Stimulated activated naive CD4-positive, alpha-beta T cell treated with Interleukin-2 at 50 U/mL for 16 hours (primary cell): ENCODE data around the gene PRRT1.
"Not testable (repeated sequence)": the region's sequence is repeated elsewhere in the genome, so short reads cannot be mapped to it uniquely, and the experiment has no call there.

Experiments used
- DNase-seq: peaks from one replicate; lab custom pipeline; 2025; lab: John Stamatoyannopoulos, UW

Gene PRRT1

DNA sequence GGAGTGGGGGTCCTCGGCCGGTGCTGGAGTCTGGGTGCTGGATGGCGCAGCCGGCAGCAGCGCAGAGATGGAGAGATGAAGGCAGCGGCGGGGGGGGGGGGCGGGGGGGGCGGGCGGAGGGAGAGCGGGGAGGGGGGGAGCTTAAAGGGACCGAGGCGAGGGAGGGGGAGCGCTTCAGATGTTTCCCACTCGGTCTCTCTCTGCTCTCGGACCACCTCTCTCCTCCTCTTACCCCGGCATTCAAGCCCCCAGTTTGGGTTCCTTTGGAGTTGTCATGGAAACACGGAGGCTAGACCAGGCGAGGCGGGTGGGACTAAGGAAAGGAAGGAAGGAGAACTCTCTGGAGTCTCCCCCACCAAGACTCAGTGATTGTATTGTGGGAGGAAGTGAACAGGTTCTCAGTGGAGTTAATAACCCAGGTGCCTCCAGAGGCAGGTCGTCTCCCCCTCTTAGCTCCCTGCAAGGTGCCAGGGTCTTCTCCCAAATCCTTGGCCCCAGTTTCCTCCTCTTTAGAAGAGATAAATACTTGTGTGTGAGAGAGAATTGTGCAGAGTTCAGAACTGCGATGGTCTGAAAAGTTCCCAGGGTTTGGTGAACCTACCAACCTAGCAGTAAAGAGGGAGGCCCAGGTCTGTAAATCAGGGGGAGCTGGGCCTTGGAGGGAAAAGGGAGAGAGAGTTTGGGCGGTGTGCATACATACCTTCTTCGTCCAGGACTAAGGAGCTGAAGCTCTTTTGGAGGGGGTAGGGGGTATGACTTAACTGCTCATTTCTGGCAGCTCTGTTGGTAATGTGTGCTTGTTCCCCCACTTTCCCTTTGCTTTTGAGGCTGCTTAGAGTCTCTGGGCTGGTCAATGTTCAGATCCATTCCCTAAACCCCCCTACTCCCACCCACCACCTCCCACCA is at the start of gene PRRT1:
Gene PRRT1 (minus strand): TSS at position 77 of the 906 bp plus-strand sequence. CDS start 112 bp downstream, outside the sequence.
- no peak for DNase-seq

DNA sequence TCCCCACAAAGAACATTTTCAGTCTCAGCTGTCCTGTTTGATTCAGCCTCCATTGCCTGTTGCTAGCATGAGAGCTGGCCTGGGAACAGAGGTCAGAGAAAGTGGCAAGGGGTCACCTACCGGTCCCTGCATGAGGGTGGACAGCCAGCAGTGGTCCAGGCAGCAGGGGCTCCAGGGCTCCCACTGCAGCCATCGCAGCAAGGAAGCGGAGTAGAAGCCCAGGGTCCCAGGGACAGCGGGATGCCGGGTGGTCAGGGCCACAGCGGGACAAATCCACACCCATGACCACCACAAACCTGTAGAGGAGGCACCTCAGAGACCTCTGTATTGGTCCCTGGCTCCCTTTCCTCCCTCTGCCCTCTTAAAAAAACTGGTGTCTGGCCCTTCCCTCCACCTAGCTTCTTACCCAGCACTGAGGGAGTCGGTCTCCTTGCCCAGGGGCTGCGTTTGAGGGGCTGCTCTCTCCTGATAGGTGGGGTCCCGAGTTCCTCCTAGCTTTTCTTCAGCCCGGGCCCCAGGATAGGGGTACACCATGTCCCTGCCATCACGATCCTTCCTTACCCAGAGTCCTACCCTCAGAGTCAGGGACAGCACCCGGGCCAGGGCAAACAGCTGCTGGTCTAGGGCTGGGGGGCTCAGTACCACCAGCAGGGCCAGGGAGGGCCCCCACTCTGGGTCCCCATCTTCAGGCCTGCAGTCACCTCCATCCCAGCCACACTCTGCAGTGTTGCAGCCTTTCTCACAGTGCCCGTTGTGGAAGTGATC is 49.2 kb upstream of the PRRT1 start:
- no peak for DNase-seq

DNA sequence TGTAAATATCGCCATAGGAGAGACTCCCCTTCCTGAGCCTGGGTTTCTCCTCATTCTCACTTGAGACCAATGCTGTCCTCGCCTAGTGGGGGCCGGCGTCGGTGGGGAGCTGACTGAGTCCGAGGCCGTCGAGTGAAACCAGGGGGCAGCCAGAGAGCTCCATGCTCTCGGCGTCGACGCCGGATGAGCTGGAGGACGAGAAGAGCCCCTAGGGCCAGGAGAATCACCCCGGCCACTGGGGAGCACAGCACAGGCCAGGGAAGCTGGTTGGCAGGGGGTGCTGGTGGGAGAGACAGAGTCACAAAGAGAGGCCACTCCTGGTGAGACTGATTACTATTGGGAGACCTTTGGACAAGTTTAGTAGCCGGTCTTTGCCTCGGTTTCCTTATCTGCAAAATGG is 47.1 kb upstream of the PRRT1 start:
- DNase-seq = no peak

DNA sequence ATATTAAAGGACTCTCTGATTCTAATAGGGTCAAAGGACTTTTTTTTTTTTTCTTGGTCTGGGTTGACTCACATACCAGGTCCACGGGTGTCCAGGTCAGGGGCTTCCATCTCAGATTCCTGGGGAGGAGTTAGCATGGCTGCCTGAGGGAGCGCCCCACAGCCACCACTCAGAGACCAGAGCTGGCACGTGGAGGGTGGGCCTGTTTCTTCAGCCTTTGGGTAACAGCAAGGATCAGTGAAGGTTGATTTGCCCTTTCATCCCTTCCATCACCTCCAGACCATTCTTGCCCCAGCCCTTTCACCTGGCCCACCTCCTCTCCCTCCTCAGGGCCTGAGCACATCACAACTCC is 46.6 kb upstream of the PRRT1 start:
- no peak for DNase-seq

DNA sequence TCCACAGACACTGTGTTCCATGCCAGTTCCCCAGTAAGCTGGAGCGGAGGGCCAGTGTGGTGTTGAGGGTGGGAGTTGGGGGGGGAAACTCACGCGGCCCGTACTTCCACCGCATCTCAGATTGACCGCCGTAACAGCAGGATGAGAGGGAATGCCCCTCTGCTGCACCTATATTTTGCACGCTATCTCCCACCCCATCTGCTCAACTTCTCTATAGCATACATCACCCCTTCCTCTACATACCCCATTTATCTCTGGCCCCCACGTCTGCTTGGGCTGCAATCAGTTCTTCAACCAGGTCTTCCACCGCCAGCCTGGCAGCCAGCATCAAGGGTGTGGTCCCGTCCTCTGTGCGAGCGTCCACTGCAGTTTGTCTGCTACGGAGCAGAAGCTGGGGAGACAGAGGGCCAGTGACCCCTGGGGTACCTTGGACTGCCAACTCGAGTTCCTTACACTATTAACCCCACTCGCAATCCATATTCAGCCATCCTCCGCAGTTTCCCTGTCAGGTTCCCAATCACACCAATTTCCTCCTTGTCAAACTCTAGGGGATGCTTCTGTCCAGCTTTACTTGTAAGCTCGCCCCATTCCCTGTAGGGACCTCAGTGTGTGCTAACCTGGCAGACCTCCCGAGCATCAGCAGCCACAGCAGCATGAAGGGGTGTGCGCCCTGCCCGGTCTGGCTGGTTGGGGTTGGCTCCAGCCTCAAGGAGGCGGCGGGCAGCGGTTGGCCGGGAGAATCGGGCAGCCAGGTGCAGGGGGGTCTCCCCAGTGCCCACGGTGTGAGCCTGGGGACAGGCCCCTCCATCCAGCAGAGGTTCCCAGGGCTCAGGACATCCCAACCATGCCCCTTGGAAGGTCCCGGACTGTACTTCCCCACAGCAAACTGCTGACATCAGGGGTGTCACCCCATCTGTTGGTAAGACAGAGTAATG is 45.2 kb upstream of the PRRT1 start:
- no peak for DNase-seq

DNA sequence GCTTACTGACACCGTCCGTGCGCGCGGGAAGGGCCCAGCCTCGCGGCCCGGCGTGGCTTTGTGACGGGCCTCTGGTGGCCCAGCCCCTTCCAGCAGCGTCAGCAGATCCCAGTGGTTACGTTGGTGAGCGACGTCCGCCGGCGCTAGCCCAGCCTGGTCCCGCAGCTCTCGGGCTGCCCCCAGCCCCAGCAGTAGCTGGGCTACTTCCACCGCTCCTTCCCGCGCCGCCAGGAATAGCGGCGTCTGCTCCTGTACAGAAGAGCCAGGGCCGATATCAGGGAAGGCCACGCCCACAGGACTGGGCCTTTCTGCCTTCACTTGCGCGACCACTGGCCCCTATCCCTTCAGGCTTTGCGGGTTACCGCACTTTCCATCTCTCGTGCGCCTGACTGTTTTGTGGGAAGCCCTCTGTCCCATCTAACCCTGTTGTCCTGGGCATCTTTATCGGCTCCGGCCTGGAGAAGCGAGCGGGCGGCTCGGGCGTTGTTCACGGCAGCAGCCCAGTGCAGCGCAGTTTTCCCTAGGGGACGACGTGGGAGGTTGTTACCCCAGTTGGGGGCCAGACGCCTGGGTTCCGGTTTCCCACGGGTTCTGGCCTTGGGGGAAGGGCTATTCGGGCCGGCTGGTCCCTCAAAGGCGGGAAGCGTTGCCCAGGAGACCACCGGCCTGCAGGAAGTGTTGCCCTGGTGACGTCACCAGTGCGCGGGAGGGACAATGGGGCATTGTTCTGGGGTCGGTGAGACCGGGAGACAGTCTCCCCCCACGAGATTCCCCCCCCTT is 44.4 kb upstream of the PRRT1 start:
- DNase-seq = peak; percentile 55

DNA sequence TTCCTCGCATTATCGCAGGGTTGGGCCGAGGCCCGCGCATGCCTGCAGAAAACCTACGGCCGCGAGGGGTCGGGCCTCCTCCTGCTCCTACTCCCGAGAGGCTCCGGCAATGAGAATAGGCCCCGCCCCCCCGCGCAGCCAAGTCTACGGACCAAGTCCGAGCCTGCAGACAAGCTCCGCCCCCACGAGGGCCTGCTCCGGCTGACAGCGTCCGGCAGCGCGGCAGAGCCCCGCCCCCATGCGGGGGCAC is 43.8 kb upstream of the PRRT1 start:
- peak; percentile 100 for DNase-seq

DNA sequence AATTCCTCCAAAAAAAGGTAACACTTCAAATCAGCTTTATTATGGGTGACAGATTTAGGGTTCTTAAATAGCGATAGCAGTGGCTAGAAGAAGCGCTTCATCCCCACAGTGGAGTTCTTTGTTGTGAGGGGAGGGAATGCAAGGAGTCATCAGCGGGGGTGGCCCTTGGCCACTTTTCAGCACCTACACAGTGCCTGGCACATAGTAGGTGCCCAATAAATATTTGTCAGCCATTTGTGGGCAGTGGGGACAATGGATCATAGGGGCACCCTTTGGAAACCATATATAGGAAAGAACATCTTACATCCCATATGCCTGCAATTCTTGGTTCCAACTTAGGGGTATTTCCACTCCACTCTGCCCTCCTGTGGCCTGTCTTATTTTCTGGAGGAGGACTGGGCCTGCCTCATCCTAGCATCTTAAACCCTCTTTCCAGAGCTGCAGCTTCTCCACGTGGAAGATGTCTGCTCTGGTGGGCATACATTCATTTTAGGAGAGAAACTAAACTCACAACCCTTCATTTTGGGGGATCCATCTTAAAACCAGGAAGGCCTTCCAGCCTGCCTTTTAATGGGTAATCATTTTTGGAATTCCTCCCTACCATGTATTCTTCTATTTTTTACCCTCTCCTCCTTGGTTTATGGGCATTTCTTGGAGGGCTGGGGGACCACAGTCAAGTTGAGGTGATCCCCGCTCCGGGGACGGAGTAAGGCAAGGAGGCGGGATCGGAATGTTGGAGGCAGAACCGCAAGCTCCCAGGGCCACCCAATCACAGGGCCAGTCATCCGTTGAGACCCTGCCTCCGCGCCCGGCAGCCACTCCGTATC is 43.3 kb upstream of the PRRT1 start:
- peak; percentile 12 for DNase-seq

DNA sequence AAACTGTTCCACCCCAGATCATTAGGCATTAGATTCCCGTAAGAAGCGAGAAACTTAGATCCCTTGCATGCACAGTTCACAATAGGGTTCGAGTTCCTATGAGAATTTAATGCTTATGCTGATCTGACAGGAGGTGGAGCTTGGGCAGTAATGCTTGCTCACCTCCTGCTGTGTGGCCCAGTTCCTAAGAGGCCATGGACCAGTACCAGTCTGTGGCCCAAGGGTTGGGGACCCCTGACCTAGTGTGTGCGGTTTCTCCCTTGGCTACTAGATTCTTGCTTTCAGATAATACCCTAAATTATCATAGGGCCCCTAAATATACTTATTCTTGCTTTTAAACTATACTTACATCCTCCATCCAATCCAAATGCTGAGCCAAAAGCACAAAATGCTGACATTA is 42.6 kb upstream of the PRRT1 start:
- no peak for DNase-seq

DNA sequence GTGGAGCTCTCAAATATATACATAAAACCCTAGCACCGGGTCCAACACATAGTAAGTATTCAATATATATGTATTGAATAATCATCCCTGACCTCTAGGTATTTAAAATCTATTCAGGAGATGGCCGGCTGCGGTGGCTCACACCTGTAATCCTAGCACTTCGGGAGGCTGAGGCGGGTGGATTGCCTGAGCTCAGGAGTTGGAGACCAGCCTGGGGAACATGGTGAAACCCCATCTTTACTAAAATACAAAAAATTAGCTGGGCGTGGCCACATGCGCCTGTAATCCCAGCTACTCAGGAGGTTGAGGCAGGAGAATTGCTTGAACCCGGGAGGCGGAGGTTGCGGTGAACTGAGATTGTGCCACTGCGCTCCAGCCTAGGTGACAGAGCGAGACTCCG is 41.4 kb upstream of the PRRT1 start:
- DNase-seq = not testable (repeated sequence)

DNA sequence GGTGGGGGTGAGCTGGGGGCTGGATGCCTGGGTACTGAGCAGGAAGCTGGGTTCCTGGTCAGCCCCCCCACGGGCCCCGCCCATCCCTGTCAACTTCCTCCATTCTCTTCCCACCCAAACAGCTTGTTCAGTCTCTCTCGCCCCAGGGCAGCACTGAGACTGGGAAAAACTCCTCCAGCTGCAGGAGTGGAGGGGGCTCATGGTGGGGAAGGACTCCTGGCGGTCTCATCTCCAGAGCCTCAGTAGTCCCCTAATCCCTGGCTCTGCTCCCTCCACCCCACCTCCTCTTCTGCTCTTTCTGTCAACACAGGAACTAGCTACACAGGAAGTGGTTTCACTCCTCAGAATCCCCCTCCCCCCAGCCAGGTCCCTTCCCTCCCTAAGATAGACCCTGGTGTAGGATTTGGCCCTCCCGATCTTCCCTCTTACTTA is 40.9 kb upstream of the PRRT1 start, which contains the start of gene GPSM3:
Gene GPSM3 (minus strand): TSS at position 36 of the 432 bp plus-strand sequence. CDS start 130 bp downstream, outside the sequence.
- peak; percentile 38 for DNase-seq

DNA sequence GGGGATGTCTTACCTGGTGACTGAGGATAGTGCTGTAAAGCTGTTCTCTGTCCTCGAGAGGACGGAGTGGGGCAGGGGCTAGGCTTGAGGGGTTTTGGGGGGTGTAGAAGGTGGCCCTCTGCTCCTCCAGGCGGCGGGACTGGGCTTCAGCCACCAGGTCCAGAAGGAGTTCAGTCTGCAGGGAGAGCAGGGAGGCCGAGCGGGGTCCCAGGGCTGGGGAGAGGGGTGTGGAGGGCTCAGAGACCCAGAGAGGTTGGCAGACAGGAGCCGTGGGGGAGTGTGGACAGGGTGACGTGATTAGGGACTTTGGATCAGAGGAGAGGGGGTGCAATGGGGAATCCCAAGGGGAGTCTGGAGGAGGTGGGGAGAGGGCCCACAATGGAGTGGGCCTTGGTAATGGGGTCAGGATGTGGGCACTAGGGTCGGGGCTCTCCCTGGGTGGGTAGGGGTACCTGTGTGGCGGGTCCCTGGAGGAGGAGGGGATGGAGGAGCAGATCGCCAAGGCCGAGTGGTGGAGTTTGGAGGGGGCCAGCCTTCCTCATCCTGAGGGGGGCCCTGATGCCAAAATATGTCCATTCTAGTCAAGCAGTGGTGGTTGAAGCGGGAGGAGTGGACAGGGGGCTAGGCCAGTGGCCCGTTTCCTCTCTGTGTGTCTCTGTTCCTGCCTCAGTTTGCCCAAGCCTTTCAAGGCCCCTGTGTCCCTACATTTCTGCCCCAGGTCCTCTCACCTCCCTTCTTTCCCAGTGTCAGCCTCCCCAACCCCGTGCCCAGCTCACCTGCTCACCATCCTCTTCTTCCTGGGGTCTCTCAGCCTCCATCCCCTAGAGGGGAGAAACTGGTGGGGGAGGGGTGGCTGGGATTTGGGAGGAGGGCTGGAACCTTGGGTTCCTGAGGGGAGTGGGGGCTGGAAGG is 40.2 kb upstream of the PRRT1 start:
- DNase-seq = peak; percentile 15

DNA sequence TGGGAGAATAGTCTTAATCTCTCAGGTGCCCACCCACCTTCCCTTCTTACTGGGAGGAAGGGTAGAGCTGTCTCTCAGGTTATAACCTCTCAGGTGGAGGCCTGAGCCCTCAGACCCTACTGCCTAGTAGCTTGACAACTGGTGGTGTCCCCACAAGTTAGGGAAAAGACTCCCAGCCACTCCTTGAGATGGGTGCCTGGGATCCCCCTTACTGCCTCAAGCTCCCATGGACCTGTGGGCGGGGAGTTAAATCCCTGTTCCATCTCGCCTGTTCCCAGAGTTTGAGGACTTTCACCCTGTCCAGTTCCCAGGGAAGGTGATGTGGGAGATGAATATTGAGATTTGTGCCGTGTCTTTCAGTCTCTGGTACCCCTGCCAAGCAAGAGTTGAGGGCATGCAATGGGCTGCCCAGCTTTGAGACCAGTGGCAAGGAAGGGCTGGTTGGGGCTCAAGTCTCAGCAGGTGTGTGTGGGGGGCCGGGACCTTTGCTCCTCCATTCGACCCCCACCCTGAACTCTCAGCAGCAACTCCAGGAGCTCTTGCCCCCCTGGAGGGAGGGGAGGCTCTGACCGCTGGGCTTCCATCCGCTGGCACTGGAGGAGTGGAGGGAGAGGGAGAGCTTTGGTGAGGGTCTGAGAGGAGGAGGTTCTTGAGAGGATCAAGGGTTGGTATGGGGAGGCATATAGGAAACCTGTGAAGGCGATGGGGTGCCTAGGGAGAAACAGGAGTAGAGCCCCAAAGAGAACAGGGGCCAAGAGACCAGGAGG is 39.4 kb upstream of the PRRT1 start:
- DNase-seq = no peak

DNA sequence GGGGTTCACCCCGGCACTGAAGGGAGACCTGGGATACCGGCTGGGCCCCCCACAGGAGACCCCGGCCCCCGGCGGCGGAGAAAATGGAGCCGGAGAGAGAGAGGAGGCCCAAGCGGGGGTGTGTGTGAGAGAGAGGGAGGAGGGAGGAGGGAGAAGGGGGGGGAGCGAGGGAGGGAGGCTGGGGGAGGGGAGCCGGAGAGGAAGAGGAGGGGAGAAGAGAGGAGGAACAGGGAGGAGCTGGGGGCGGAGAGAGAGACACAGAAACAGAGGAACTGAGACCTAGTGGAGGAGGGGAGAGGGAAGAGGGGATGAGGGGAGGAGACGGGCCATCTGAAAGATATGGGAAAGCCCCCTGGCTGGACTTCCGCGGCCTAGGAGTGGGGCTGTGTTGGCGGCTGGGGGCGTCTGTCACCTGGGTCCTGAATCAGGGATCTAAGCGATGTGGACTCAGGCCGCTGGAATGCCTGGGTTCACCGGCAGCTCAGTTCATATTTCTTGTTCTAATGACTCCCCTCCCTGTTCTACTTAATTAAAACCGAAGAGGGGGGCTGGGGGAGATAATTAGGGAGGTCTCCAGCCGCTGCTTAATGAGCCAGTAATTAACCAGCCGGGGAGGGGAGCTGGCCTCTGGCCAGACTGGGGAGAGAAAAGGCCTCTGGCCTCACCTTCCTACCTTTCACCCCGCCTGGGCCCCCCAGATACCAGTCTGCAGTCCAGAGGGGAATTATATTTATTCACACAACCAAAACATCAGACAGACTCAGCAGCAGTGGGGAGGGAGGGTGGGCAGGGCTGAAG is 38.5 kb upstream of the PRRT1 start, which contains the start of gene PBX2:
Gene PBX2 (minus strand): TSS at position 149 of the 798 bp plus-strand sequence. CDS start 287 bp downstream, outside the sequence.
- DNase-seq = peak; percentile 83

DNA sequence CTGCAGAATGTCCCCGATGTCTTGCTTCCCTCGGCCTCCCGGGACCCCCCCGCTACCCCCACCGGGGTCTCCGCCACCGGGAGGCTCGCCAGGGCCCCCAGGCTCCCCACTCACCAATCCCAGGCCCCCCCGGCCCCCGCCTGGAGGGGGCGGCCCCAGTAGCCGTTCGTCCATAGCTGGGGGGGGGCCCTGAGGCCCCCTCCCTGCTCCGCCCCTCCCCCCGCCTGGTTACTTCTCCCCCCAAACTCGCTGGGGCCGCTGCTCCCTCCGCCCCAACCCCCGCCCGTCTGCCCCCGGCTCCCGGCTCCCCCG is 38.0 kb upstream of the PRRT1 start:
- DNase-seq = no peak

DNA sequence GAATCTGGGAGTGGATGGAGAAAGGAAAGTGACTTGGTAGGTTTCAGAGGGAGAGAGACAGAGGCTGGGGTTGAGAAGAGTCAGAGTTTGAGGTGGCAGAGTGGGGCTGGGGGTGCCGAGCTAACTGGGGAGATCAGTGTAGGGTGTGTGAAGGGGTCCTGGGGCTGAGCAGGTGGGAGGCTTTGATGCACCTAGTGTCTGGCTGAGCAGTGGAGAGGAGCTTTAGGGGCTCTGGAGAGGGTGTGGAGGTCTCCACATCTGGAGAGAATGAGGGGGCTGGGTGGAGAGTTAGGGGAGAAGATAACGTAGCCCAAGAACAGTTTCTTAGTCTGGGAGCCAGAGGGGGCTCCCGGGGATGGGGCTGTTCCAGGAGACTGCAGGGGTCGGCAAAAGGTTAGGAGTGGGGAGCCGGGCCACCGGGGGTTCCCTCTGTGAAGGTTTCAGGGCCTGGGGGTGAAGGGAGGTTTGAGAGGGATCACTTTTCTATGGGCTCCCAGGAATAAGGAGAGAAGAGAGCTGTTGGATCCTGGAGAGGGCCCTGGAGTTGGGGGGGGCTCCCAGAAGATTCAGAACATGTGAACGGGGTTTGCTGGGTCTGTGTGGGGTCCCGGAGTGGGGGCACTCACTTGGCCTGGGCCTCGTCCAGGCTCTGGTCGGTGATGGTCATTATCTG is 37.5 kb upstream of the PRRT1 start:
- DNase-seq = no peak

DNA sequence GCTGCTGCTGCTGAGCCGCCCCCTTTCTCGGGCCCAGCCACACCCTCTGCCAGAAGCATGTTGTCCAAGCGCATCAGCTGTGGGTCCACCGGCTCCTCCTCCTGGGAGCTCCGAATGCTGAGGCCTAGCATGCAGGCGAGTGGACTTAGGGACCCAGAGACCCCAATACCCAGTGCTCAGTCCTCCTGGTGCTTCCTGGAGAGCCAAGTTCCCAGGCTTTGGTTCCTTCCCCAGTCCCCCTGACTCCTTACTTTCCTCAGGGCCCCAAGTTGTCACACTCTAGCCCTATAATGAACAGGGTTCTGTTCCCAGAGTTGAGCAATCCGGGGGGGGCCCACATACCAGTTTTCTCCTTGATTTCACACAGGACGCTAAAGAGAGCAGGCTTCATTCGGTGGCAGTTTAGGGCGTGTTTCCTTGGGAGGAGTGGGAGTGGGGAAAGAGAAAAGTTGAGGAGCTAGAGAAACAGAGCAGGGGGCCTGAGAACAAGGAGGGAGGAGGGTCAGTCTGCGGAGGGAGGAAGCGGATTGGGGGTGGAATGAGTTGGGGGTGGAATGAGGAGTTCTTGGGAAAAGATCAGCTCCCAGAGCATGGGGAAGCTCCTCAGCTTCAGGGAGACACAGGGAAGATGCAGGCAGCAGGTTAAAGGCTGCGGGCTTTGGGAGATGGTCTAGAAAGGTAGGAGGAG is 36.8 kb upstream of the PRRT1 start:
- DNase-seq = no peak
